NCI-H526 treated with DMSO at 0.1 percent for 48 hours (cell line): ENCODE results near the gene PRC1.

Experiments
- DNase-seq: peaks from one replicate; lab custom pipeline; 2025; lab: John Stamatoyannopoulos, UW

The PRC1 gene

GRCh38 chr15:90989040-90989768 lies 5.1 kb downstream of the PRC1 start:
- DNase-seq, result no peak

GRCh38 chr15:90988296-90988695 lies 6.0 kb downstream of the PRC1 start:
- peak; percentile 45 for DNase-seq

- peak; percentile 19 for DNase-seq
Measured at GRCh38 chr15:90987561-90988141, 6.7 kb downstream of the PRC1 start.

- peak; percentile 13 for DNase-seq
Measured at GRCh38 chr15:90986790-90987507, 7.4 kb downstream of the PRC1 start.

GRCh38 chr15:90982135-90982534 lies 12.2 kb downstream of the PRC1 start:
- no peak for DNase-seq

GRCh38 chr15:90981681-90982080 lies 12.7 kb downstream of the PRC1 start:
- DNase-seq, result no peak

- no peak for DNase-seq
Measured at GRCh38 chr15:90979582-90979981, 14.8 kb downstream of the PRC1 start.

GRCh38 chr15:90974216-90974615 lies 20.1 kb downstream of the PRC1 start:
- DNase-seq, result no peak

- no peak for DNase-seq
Measured at GRCh38 chr15:90972133-90972532, 22.2 kb downstream of the PRC1 start.

- no peak for DNase-seq
Measured at GRCh38 chr15:90970274-90970673, 24.1 kb downstream of the PRC1 start.

GRCh38 chr15:90968434-90968833 lies 25.9 kb downstream of the PRC1 start:
- no peak for DNase-seq

- DNase-seq, result no peak
Measured at GRCh38 chr15:90967206-90967605, 27.1 kb downstream of the PRC1 start.

- no peak for DNase-seq
Measured at GRCh38 chr15:90966262-90966661, 28.1 kb downstream of the PRC1 start.

- no peak for DNase-seq
Measured at GRCh38 chr15:90962021-90962420, 32.3 kb downstream of the PRC1 start.

GRCh38 chr15:90960298-90961091 lies 33.8 kb downstream of the PRC1 start:
- DNase-seq, result no peak

GRCh38 chr15:90959894-90960293 lies 34.4 kb downstream of the PRC1 start:
- DNase-seq, result no peak

GRCh38 chr15:90959028-90959595 lies 35.2 kb downstream of the PRC1 start:
- no peak for DNase-seq

GRCh38 chr15:90957791-90958190 lies 36.5 kb downstream of the PRC1 start:
- DNase-seq, result peak; percentile 62

- peak; percentile 85 for DNase-seq
Measured at GRCh38 chr15:90957031-90957790, 37.1 kb downstream of the PRC1 start.

GRCh38 chr15:90956274-90957030 lies 37.9 kb downstream of the PRC1 start:
- DNase-seq, result peak; percentile 72
